Activated CD8-positive, alpha-beta memory T cell treated with anti-CD3 and anti-CD28 coated beads for 1 hour (primary cell): Measurements from ENCODE around the gene DSC3.

Experiments
- DNase-seq, 2 donors: peaks; one replicate each; pipeline ENCODE4 v3.0.0-alpha.2; 2020; ENCODE audit warnings: low read depth in 1 of 2; ENCODE audit errors: extremely low read depth in 1 of 2

DSC3 gene

DNA sequence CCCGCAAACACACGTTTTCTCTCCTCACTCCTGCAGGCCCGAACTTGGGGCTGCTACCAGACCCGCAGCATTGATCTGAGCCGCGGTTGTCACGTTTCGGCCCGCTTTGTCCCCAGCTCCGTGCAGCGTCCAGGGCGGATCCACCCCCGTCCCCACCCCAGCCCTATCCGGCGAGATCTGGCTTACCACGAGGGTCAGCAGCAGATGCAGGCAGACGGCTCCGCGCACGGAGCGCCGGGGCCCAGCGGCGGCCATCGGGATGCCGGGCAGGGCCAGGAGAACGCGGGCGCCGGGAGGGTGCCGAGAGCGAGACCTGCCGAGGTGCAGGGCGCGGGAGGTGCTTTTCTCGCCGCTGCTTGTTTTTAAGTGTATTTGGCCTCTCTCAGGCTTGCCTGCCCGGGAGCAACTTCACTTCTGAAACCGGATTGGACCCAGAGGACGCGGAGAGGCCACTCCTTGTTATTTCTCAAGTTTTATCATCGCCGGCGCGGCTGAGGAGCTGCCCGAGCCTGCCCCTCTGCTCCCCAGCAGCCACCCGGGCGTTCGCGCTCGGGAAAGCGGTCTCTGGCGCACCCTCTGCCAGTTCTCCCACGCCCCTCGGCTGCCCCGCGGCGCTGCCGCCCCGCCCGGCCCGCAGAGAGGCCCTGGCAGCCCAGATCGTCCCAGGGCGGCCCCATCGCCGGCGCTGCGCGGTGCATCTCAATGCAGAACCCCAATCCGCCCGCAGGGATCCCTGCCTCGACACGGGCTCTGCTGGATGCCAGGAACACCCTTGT is at the start of gene DSC3:
Gene DSC3, minus strand, starts transcription at position 337 of the 776 bp plus-strand sequence. Its CDS starts 82 bp downstream, at position 255.
- DNase-seq, result no peak

DNA sequence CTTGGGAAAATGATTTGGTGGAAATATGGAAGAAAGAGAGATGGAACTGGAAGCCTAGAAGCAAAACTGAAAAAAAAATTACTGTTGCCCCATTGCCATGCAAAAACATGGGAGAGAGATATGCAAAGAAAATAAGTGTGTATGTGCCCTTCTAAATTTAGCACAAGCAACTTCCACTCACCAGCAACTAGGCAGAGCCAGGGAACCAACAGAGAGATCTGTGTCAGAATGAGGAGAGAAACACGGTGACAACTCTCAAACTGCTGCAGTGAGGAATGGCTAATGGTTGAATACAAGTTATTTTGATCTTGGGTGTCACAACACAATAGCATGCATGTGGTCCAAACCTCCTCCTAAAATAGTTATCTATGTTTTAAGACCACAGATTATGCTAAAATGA is 48.8 kb upstream of the DSC3 start:
- no peak for DNase-seq

DNA sequence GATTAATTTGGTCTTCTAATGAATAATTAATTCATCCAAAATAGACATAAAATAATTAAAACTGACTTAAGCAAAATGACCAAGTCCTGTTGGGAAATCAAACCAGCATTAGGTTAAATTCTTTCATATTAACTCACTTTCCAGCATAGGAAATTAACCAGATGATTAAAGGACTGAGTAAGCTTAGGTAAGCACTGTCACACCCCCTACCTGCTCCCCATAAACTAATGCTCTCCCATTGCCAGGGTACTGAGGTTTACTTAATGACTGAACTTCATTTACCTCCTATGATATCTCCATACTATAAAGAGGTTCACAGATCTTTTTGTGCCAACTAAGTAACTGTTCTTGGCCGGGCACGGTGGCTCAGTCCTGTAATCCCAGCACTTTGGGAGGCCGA is 46.0 kb upstream of the DSC3 start:
- DNase-seq, result no peak

DNA sequence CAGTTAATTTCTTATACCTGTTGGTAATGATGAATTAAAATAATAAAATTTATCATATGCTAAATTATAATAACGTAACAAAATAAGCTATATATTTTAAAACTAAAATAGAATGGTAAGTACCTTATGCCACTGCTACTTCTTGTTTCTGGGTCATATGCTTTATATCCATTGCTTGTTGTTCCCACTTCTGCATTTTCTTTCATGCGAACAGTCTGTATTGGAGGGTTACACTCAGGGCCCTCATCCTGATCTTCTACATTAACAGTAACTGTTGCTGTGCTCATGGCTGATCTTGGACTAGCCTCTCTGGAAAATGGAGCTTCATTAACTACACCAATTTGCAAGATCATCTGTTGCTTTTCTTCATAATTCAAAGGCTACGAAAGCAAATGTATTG is 37.4 kb upstream of the DSC3 start:
- no peak for DNase-seq

DNA sequence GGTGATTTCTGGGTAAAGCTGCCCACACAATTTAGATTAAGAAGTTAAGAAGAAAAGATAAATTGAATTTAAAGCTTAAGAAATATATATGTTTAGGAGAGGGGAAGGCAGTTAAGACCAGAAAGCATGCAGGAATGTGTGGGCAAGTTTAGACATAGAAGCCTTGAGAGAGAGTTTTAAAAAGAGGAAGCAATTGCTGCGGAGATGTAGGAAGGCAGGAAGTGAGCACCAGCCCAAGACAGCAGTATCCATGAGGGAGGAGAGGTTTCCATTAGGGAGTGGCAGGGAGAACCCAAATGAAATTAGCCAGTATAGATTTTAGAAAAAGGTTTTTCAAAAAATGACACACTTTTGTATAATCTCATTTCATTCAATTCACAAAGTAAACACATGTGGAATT is 35.3 kb upstream of the DSC3 start:
- no peak for DNase-seq

DNA sequence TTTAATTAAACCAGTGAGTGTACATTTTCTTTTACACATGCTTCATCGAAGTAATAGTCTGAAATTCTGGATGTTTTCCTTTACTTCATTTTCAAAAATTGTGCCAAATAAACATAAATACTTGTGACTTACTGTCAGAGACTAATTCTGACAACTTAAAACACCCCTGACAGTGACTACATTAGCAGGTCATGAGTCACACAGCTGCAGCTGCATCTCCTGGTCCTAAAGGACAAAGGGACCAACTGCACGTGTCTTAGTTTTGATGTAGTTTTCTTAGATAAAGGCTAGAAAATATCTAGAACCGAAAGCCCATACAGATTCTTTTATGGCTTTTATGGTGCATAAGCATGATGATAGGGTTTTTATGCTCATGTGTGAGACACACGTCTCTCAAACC is 29.6 kb upstream of the DSC3 start:
- no peak for DNase-seq

DNA sequence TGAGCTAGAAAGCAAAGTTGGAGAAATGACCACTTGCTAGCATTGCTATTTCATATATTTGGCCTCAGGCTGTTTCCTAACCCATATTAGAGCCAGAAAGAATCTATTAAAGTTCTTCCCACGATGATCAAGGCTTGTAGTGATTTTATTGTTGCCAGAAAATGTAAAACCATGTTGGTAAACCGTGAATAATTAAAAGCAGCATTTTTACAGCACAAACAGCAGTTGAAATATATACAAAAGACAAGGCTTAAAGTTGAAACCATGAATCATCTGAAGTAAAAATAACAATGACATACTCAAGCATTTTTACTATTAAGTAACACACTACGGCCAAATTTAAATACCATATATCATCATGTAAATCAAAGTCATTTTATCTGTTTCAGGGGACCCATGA is 27.7 kb upstream of the DSC3 start:
- DNase-seq, result no peak

DNA sequence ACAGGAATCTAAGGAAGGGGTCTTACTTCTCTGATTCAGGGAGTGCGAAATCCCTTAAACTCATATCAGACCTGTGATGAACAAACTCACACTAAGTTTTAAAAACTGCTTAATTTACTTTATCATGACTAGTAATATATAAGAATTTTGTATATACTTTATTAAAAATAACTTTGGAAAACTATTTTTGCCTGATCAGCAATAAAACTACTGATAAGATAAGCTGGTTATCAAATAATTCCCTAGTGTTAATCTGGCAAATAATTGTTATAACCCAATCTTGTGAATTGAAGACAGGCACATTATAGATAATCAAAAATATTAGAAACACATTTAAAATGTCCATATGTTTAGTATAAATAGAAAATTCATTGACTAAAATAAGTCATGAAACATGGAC is 23.7 kb upstream of the DSC3 start:
- no peak for DNase-seq

DNA sequence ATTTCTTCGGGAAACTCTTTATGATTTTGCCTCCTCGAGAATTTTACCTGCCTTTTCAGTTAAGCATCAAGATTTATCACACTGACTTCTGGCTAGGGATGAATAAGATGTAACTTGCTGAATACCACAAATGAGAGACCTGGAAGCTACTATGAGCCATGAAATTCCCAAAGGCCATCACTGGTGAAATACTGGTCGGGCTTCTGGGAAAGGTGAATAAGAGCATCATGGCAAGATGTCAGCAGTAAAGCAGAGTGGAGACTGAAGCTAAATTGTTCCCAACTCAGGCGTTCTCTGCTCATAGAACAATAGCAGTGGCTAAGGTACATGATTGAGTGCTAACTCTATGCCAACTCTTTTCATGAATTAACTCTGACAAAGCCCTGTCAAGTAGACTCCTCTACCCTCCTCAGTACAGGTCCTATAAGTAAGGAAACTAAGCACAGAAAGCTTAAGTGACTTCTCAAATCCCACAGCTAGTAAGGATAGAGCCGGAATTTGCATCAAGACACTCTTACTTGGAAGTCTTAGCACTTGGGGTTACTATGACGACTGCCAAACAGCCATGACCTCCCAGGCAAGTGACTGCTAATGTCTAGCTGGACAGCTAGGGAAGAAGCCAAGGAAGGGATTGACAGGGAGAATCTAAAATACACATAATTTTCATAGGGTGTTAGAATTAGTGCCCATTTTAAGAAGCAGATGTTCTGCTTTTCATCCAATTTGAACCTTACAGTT is 22.7 kb upstream of the DSC3 start:
- DNase-seq, result no peak

DNA sequence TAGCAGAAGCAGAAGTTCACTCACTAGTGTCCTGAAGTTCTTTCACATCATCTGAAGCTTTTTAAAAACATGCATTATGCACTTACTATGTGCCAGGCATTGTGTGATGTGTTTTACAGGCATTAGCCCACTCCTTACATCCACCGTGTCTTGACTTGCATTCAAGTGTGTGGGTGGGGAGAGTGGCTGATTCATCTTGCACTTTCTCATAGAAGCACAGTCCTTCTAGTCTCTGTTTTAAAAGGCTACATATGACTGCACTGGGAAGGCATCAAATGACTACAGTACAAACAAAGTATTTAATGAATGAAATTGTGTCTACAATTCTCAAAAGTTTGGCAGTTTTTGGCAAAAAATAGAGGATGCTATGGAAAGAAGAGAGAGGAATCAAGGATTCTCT is 21.6 kb upstream of the DSC3 start:
- no peak for DNase-seq

DNA sequence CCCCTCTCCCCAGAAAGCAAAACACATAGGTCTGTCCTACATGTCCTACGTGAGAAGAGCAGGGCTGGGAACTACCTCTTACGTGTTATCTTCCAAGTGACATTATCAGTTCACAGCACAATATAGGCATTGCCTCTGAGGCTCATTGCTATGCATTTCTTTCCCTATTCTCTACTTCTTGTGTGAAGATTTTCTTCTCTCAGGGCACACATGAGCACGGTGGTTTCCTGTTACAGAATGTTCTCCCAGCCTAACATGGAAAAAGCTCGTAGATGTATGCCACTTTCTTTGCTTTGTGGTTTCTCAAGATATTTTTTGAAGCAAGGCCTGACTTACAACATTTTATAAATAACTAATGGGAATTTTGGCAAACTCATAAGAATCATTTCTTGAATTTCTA is 19.4 kb upstream of the DSC3 start:
- no peak for DNase-seq

DNA sequence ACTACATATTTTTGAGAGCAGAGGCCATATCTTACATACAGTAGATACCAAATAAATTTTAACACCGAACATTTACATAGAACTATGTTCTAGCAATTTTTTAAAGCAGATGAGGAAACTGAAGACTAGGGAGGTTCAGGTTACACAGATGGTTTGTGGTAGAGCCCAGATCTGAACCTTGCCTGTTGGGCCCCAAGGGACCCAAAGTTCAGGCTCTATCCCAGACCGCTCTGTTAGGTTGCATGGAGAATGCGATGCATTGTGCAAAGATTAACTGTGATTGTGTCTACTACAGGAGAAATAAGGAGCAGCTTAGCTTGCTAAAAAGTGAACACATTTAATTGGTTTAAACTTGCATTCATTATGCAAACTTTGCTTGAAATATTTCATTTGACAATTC is 16.4 kb upstream of the DSC3 start:
- DNase-seq, result no peak

DNA sequence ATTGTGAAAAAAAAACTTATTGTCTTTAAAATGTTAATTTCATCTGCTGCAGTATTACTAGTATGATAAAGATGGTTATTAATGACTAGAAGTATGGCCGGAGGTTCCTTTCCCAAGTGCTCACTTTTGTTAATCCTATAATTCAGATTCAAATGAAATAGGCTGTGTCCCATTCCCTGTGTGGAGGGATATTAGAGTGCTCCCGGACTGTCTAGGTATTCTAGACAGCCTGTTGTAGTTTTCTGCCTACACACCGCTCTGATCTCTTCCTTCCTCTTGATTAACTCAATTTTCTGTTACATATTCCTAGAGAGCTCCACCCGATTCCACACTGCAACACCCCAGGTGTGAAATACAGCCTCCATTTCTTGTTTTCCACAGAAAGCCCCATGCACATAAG is 15.4 kb upstream of the DSC3 start:
- no peak for DNase-seq

DNA sequence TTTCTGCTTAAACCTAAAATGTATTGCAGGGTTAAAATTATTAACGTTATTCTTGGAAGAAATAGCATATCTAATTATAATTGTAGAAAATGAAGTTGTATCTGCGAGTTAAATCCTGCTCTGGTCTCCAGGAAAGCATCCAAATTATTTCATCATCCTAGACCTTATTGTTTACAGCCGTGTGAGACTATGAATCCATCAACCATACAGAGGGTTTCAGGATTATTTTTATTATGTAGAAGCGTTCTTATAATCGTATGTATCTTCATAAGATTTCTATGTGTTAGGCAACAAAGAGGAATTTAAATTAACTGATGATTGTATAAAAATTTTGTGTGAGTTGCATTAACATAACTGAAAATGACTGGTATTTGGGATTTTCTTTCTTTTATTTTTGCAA is 14.5 kb upstream of the DSC3 start:
- DNase-seq, result no peak

DNA sequence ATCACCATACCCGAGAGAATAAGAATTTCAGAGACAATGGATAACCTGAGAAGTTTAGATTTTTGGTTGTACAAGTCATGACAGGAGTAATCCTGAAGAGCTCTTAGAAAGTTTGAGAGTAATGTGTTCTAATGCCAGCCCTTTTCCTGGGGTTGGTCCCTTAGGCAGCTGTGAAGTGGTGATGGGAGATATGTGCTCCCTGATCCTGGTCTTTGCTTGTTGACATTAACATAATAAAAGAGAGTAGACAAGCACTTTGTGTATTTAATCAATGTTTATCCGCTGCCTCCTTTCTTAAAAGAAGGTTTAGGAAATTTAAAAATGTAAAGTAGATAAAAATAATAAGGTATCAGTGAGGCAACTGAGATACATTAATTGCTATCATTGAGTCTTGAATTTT is 13.8 kb upstream of the DSC3 start:
- no peak for DNase-seq

DNA sequence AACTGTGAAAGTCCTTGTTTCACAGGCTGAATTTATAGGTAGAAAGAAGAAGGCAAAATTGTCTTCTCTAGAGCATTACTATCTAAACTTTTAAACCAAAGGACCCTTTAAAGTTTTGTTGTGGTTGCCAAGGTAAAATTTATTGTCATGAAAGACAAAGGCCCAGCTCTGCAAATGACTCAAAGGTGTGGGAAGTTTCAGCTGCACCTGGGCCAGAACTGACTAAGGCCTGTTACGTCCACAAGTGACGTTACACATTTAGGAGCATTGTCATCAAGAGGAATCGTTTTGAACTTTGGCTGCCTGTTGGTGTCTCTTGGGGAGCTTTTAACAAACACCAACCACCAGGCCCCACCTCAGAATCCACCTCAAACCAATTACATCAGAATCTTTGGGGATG is 8.1 kb upstream of the DSC3 start:
- no peak for DNase-seq

DNA sequence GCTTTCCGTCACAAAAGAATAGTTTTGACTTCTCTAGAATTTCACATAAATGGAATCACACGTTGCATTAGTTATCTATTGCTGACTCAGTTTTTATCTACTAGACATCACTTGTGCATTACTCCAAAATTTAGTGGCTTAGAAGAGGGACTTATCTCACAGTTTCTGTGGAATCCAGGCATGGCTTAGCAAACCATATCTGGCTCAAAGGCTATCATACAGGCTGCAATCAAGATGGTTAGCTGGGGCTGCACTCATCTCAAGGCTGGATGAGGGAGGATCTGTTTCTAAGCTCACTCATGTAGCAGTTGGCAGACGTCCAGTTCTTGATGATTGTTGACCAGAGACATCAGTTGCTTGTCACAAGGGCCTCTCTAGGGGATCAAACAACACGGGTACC is 6.6 kb upstream of the DSC3 start:
- DNase-seq, result no peak

DNA sequence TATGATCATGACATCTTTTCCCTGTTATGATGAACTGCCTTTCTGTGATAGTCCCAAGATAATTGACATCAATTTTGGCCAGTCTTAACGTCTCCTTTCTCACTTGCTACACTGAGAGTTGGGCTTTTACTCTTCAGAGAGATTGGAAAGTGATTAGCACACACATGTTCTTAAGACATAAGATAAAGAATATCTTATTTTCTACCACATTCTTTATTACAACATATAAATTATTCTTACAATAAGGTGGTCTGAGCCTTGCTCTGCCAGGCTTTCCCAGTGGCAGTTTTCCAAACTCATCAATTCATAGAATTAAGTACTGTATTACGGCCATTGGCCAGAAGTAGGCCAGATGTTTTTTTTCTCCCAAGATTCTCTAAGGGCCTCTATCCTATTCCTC is 5.7 kb upstream of the DSC3 start:
- no peak for DNase-seq

DNA sequence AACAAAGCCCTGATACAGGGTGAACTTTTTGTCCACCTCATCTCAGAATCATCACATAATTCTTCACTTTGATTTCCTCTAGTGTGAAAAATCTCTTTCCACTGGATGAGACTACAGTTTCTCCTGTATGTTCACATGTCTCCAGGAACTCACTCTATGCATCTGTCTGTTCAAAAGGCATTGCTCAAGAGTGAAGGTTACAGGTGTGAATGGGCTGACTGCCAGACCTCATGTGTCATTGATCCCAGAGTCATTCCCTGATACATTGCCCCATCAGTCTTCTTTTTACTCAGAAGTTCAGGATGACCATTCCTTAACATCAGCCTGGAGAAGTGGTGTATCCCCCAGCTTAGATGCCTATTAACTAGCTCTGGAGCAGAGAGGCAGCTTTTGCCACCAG is 4.4 kb upstream of the DSC3 start:
- no peak for DNase-seq

DNA sequence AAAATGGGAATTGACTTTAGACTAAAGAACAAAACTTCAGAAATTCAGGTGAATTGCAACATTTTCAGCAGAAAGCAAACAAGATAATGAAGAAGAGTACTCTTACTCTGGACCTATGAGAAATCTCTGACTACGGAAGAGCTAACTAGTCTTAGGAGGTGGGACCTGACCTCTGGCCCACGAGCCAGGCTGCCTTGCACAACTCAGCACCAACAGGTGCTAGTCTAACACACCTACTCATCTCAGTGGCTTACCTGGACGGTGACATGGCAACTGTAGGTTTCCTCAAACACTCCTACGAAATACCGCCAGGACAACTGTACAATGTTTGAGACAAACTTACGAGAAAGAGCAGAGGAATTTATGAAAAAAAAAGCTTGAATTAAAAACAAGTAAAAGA is 3.1 kb upstream of the DSC3 start:
- DNase-seq, result no peak

DNA sequence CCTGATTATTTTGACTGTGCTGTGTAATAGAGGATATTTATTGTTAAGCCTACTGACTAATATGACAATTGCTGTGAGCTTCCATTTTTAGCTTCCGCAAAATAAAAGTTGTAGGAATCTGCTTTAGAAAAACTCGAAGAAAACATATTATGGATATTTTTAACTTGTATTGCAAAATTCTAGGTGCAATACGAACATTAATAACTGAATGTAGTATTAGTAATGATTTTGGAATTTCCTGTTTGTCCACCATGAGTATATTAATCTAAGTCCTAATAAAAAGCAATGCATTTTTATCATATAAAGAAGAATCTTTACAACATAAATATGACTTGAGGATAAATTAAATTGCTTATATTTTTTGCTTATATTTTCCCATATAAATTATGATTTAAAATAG is 2.4 kb upstream of the DSC3 start:
- DNase-seq, result no peak

DNA sequence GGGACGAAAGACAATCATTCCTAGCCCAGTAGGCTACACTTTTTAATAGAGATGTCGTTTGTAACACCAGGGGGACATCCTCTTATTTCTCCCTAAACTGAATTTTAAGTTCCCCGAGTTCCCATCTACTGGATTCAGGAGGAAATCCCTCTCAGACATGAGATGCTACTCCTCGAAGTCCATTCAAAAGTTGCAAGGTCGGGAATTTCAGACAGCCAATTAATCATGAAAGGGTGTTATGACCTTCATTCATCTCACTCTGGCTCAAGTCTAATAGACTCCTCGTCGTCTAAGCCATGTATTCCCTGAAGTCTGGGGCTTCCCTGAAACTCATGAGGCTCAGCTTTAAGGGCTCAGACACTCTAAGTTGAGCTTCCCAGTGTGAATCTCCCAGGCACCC is 1.2 kb upstream of the DSC3 start:
- no peak for DNase-seq

DNA sequence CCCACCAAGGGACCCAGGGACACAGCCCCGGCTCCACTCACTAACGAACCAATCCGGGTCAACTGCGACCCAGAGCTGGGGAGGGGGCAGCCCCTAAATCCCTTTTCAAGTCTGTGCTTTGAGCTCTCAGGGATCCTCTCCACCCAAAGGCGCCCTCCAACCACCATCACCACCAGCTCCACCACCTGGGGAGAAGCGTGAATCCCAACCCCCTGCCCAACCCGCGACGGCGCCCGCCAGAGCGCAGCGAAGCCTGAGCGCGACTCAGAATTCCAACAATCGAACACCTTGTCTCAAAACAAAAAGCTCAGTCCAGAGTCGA is 497 bp downstream of the DSC3 start:
- DNase-seq, result no peak
